Measurements from ENCODE around the gene CPN1.
"Not testable (repeated sequence)": the region's sequence is repeated elsewhere in the genome, so short reads cannot be mapped to it uniquely, and the experiment has no call there.

The CPN1 gene

DNA sequence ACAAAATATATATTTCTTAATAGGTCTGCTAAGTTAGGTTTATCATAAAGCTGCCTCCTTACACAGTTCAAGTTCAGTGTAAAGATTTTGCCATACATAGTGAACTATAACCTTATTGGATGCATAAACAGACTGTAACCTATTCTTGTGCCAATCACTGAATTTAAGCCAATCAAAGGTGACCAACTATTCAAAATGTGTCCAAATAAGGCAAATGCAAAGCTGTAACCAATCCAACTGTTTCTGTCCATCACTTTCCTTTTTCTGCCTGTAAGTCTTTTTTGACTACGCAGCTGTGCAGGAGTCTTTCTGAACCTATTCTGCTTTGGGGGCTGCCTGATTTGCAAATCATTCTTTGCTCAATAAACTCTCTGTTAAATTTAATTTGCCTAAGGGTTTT lies 60.3 kb downstream of the CPN1 start:
- DNase-seq (ENCODE audit: low read depth): no peak

- DNase-seq (ENCODE audit: low read depth): no peak
Measured at GRCh38 chr10:100020886-100021253, 60.8 kb downstream of the CPN1 start.

- DNase-seq (ENCODE audit: low read depth): no peak
Measured at GRCh38 chr10:100020142-100020885, 61.4 kb downstream of the CPN1 start.

- no peak for DNase-seq (ENCODE audit: low read depth)
Measured at GRCh38 chr10:100019787-100020141, 61.9 kb downstream of the CPN1 start.

GRCh38 chr10:100014071-100014762 lies 67.5 kb downstream of the CPN1 start:
- no peak for DNase-seq (ENCODE audit: low read depth)

DNA sequence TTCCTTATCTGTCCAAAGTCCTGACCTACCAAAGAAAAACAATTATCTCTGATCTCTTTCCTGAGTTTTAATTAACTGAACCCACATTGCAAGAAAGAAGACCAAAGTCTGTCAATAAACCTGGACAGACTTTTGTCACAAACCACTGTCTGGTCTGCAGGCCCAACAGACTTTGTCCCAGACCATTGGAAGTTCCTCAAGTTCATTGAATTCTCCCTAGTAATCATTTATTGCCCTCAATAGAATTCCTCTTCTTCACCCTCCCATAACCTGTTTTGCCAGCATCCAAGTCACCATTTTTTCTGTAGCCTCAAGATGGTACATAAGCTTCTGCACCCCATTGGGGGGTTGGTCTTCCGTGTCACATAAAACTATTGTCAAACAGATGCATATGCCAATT lies 68.0 kb downstream of the CPN1 start:
- no peak for DNase-seq (ENCODE audit: low read depth)

- DNase-seq (ENCODE audit: low read depth): not testable (repeated sequence)
Measured at GRCh38 chr10:100011906-100012305, 69.8 kb downstream of the CPN1 start.

GRCh38 chr10:100009793-100010676 lies 71.6 kb downstream of the CPN1 start, which contains the start of gene DNMBP:
DNMBP (minus strand) TSS chr10:100009947; CDS start chr10:99972124, 37,823 bp downstream.
- peak; percentile 69 for DNase-seq (ENCODE audit: low read depth)

DNA sequence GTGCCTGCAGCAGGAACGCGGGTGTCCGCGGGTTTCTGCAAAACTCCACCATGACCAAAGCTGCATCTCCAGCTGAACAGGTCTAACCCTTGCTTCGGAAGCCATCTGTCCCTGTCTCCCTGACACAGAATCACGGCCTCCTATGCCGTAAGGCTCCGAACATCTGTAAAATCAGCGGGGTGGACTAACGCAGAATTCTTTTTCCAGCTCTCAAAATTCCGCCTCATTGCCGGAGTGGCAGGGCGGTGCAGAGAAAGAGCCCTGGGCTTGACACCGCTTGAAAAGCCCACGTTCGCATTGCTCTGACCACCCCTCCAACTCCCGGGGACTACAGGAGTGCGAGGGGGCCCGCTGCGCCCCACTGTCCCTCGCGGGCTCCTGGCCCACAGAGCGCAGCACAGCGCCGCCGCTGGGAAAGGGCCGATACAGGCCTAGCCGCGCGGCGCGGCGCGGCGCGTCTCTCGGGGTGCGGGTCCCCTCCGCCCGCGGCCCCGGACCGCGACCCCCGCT lies 72.3 kb downstream of the CPN1 start:
- no peak for DNase-seq (ENCODE audit: low read depth)

DNA sequence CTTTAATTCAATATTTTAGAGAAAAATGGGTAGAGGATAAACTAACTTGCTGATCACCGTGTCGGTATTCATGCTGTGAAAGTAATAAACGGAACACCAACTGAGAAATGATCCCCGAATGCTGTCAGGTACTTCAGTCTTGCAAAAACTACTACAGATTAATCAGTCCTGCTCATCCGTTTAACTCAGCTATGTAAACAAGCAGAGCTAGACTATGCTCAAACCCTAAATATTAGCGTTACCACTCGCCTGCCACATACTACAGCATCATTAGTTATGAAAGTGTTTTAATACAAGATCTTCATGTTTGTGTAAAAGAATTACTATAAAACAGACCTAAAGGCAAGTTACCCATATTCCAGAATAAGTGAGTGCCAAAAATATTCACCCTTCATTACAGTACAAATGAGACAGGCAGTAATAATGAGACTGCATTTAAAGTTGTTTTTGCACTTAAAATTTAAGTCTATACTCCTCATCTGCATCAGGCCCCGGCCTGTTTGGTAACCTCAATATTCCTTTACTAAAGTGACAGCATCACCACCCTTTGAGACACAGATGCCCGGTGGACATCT lies 72.9 kb downstream of the CPN1 start:
- no peak for DNase-seq (ENCODE audit: low read depth)

DNA sequence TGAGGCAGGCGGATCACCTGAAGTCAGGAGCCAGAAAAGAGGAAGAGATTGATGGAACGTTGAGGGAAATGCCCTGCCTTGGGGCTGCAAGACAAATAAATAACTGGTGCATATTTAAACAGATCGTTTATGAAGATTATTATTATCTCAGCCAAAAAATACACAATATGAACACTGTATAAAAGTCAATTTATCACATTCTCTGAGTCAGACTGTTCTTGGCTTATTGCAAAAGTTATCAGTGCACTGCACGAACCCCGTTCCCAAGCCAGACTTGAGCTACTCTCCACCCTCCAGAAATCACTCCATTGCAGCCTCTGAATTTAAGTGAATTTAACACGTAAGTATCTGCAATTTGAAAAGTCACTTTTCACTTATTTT lies 73.5 kb downstream of the CPN1 start:
- no peak for DNase-seq (ENCODE audit: low read depth)

DNA sequence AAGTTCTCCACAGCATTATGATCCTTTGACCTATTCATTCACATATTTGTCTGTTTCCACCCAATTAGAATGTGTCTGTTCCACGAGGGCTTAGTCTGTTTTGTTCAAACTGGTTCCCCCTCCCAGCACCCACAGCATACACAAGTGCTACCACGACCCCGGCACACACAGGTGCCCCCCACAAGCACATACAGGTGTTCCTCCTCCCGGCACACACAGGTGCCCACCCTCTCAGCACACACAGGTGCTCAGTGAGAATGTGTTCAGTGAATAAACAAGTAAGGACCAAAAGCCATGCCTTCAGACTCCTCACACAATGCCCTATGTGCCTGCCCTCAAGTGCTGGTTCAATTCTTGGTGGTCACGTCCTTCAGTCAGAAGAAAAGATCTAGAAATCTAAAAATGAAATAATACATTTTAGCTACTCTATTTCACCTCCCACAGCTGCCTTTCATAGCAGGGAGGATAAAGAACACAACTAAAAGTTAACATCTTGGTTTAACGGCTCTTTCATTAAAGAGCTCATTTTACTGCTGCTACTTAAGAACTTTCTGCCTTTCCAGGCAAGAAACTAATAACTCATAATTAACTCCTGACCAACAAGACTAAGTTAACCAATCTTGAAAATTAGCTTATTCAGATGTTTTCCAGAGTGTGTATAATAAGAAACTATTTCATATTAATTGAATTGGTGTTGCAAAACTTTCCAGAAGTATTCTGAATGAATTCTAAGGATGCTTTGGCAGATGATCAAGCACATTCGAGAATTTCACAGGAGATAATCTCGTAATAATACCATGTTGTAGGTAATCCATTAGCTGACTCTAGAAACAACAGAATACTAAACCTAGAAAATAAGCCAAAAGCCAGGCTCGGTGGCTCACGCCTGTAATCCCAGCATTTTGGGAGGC lies 74.2 kb downstream of the CPN1 start:
- DNase-seq (ENCODE audit: low read depth): no peak

- DNase-seq (ENCODE audit: low read depth): no peak
Measured at GRCh38 chr10:100006243-100006886, 75.3 kb downstream of the CPN1 start.

GRCh38 chr10:100004805-100005510 lies 76.7 kb downstream of the CPN1 start:
- DNase-seq (ENCODE audit: low read depth): no peak

DNA sequence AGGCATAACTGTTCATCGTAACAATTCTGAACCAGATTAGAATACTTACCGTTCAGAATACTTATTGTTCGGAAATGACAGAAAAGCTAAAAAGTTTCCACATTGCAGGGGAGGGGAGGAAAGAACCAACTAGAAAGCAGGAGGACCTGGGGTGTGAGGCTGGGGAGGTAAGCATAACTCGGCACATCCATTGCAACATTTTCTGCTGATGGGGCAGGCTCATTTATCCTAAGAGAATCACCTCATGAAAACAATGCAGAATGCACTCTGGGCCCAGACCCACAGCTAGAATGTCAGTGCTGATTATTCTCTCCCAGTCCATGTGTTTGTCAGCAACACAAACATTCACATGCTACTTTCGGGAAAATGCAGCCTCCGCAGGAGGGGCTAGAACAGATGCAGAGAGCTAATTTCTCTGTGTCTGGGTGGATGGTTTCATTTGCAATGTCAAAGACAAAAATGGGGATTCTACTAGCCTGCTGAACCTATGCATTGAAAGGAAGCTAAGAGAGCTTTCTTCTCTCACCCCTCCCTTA lies 81.5 kb downstream of the CPN1 start:
- DNase-seq (ENCODE audit: low read depth): no peak

DNA sequence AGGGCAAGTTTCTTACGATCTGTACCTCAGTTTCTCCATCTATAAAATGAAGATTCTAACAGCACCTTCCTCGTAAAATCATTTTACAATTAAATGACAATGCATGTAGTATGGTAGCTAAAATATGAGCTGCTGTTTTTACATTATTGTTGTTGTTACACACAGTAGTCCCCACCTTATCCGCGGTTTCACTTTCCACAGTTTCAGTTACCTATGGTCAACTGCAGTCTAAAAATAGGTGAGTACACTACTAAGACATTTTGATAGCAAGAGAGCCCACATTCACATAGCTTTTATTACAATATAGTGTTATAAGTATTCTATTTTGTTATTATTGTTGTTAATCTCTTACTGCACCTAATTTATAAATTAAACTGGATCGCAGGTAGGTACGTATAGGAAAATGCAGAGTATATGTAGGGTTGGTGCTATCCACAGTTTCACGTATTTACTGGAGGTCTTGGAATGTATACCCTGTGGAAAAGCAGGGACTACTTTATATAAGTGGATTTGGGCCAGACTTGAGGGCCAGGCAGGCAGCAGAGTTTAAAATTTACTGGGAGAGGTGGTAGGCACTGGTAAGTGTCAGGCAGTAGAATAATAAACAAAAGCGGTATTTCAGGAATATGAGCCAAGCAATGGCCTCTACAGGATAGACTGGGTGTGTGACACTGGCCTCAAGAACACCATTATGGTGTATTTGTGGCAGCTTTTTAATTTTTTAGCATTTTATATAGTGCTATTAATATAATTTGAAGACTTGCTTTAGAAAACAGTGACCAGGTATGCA lies 82.2 kb downstream of the CPN1 start:
- no peak for DNase-seq (ENCODE audit: low read depth)

GRCh38 chr10:99998889-99999288 lies 82.8 kb downstream of the CPN1 start:
- no peak for DNase-seq (ENCODE audit: low read depth)

DNA sequence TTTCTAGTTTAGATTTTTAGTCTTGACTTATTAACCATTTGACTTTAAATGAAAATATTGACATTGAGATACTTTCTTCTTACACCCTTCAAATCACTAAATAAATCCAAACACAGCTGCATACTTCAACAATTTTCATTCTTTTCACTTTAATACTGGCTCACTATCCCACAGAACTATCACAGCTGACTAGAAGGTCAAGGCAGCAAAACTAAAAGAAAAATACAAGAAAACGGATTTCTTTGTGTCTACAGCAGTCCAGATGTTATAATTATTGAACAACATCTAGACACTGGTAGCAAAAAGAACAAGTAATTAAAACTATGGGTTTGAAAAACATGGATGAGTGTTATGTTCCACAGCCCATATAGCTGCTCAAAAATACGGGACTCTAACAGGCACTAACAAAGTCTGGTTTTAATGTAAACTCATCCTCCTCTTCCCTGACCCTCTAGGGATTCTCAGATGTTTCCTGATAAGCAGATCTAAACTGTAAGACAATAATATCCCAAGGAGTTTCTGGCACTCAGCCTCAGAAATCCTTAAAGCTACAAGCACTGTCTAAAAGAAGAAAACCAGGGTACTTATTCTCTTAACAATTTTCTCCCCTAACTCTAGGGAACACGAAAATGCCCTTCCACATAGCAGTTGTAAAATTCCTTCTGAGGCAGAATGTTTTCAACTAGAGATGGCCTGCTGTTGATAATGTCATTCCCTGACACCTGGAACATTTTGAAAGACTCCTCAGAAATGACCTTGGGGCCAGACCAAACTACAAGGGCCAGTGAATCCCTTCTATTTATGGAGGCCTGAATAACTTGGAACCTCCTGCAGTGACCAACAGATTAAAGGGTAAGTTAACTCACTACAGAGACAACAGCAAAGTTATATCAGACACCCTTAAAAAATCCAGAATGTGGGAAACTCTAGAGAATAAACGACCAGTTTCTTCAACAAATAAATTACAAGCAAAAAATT lies 84.7 kb downstream of the CPN1 start:
- no peak for DNase-seq (ENCODE audit: low read depth)

Measured in stimulated activated CD8-positive, alpha-beta memory T cell treated with anti-CD3 and anti-CD28 coated beads, Interleukin-15, amount 100 ng/mL, for 24 hours (primary cell).